ENCODE measurements around the gene PEAR1.

PEAR1 gene

GRCh38 chr1:156908955-156909354, 15.4 kb downstream of the PEAR1 start:
- no peak overlapping the region for H2BK12ac ChIP-seq (ENCODE audit: low read length in 2 of 2)
- peaks cover 34% of the 10 kb centered on the region for H3K79me1 ChIP-seq (replicated peaks; ENCODE audit: low read length, poor library complexity, severe bottlenecking)
- no peak overlapping the region for H2AK5ac ChIP-seq (ENCODE audit: low read length, severe bottlenecking)
- no peaks in the 10 kb centered on the region for H3K9me3 ChIP-seq (ENCODE audit: control insufficient read depth, low read length)
- no peak overlapping the region for H2BK5ac ChIP-seq (ENCODE audit: low read depth, low read length, poor library complexity, severe bottlenecking)
- H3K27ac ChIP-seq (ENCODE audit: low read length, poor library complexity, severe bottlenecking): no peak overlapping the region
- peaks cover 34% of the 10 kb centered on the region for H3K4me1 ChIP-seq (ENCODE audit: control insufficient read depth, insufficient read depth, low read depth, low read length)
- H3K36me3 ChIP-seq (ENCODE audit: control insufficient read depth in 1 of 2, insufficient read depth in 2 of 2, low read depth in 1 of 2, low read length in 2 of 2): peaks cover 0 to 79% of the 10 kb centered on the region in 2 experiments
- no peak overlapping the region for H2BK120ac ChIP-seq (ENCODE audit: low read depth, low read length)
- no peak overlapping the region for H3K18ac ChIP-seq (ENCODE audit: low read depth in 1 of 2, low read length in 2 of 2)
- 94% methylated on average over 9 of the region's 10 CpGs for WGBS
- no peak overlapping the region for H4K8ac ChIP-seq (ENCODE audit: low read length)
- no peak for DNase-seq
- H2BK15ac ChIP-seq (ENCODE audit: low read depth, poor library complexity, severe bottlenecking): no peak overlapping the region
- peak overlapping the region; percentile 58 for H4K91ac ChIP-seq (ENCODE audit: low read length)
- no peak overlapping the region for H3K4me3 ChIP-seq (ENCODE audit: insufficient read depth in 1 of 2, low read depth in 1 of 2, low read length in 2 of 2)
- no peaks in the 10 kb centered on the region for H3K27me3 ChIP-seq (ENCODE audit: control insufficient read depth in 1 of 2, insufficient read depth in 1 of 2, low read length in 2 of 2)
- no peak overlapping the region for H3K23ac ChIP-seq (ENCODE audit: low read length in 2 of 2)
- H3K9ac ChIP-seq (ENCODE audit: low read length): no peak overlapping the region
- H3K4ac ChIP-seq (ENCODE audit: low read depth in 1 of 2, low read length in 2 of 2): no peak overlapping the region
- no peak overlapping the region for H2AFZ ChIP-seq (ENCODE audit: low read depth, low read length)
- H3K4me2 ChIP-seq (ENCODE audit: low read length, poor library complexity, severe bottlenecking): no peak overlapping the region
- H3K14ac ChIP-seq (ENCODE audit: low read length in 2 of 2): no peak overlapping the region

GRCh38 chr1:156909671-156910070, 16.2 kb downstream of the PEAR1 start:
- Histone ChIP-seq H2AK5ac (ENCODE audit: low read length, severe bottlenecking) (no peak overlapping the region), H4K8ac (ENCODE audit: low read length) (no peak overlapping the region), H4K91ac (ENCODE audit: low read length) (peak overlapping the region; percentile 14), H3K9me3 (ENCODE audit: control insufficient read depth, low read length) (no peaks in the 10 kb centered on the region), H3K23ac (ENCODE audit: low read length in 2 of 2) (no peak overlapping the region), H2BK120ac (ENCODE audit: low read depth, low read length) (no peak overlapping the region), H2BK5ac (ENCODE audit: low read depth, low read length, poor library complexity, severe bottlenecking) (no peak overlapping the region), H3K27me3 (ENCODE audit: control insufficient read depth in 1 of 2, insufficient read depth in 1 of 2, low read length in 2 of 2) (no peaks in the 10 kb centered on the region), H3K9ac (ENCODE audit: low read length) (no peak overlapping the region), H3K4ac (ENCODE audit: low read depth in 1 of 2, low read length in 2 of 2) (no peak overlapping the region), H2BK12ac (ENCODE audit: low read length in 2 of 2) (peak overlapping the region in 1 of 2 experiments; percentile 5), H3K4me3 (ENCODE audit: insufficient read depth in 1 of 2, low read depth in 1 of 2, low read length in 2 of 2) (no peak overlapping the region), H3K4me2 (ENCODE audit: low read length, poor library complexity, severe bottlenecking) (no peak overlapping the region), H2BK15ac (ENCODE audit: low read depth, poor library complexity, severe bottlenecking) (no peak overlapping the region), H3K27ac (ENCODE audit: low read length, poor library complexity, severe bottlenecking) (no peak overlapping the region), H3K79me1 (replicated peaks; ENCODE audit: low read length, poor library complexity, severe bottlenecking) (peaks cover 30% of the 10 kb centered on the region), H3K36me3 (ENCODE audit: control insufficient read depth in 1 of 2, insufficient read depth in 2 of 2, low read depth in 1 of 2, low read length in 2 of 2) (peaks cover 0 to 82% of the 10 kb centered on the region in 2 experiments), H2AFZ (ENCODE audit: low read depth, low read length) (no peak overlapping the region), H3K14ac (ENCODE audit: low read length in 2 of 2) (no peak overlapping the region), H3K18ac (ENCODE audit: low read depth in 1 of 2, low read length in 2 of 2) (peak overlapping the region in 1 of 2 experiments; percentile 55), H3K4me1 (ENCODE audit: control insufficient read depth, insufficient read depth, low read depth, low read length) (peaks cover 41% of the 10 kb centered on the region)
- DNase-seq: no peak
- WGBS: 100% methylated on average over 5 of the region's 5 CpGs

GRCh38 chr1:156910309-156910782, 16.8 kb downstream of the PEAR1 start:
- H2BK15ac ChIP-seq (ENCODE audit: low read depth, poor library complexity, severe bottlenecking): peak overlapping the region; percentile 78
- no peak overlapping the region for H2BK5ac ChIP-seq (ENCODE audit: low read depth, low read length, poor library complexity, severe bottlenecking)
- H4K8ac ChIP-seq (ENCODE audit: low read length): no peak overlapping the region
- H3K4me2 ChIP-seq (ENCODE audit: low read length, poor library complexity, severe bottlenecking): no peak overlapping the region
- H3K4ac ChIP-seq (ENCODE audit: low read depth in 1 of 2, low read length in 2 of 2): no peak overlapping the region
- H3K27ac ChIP-seq (ENCODE audit: low read length, poor library complexity, severe bottlenecking): no peak overlapping the region
- no peak for DNase-seq
- H2AK5ac ChIP-seq (ENCODE audit: low read length, severe bottlenecking): no peak overlapping the region
- H3K9me3 ChIP-seq (ENCODE audit: control insufficient read depth, low read length): no peaks in the 10 kb centered on the region
- 58% methylated on average over 8 of the region's 18 CpGs for WGBS
- no peak overlapping the region for H2AFZ ChIP-seq (ENCODE audit: low read depth, low read length)
- no peak overlapping the region for H3K23ac ChIP-seq (ENCODE audit: low read length in 2 of 2)
- H3K14ac ChIP-seq (ENCODE audit: low read length in 2 of 2): no peak overlapping the region
- H2BK12ac ChIP-seq (ENCODE audit: low read length in 2 of 2): peak overlapping the region in 1 of 2 experiments; percentile 7
- H4K91ac ChIP-seq (ENCODE audit: low read length): peak overlapping the region; percentile 52
- H3K4me3 ChIP-seq (ENCODE audit: insufficient read depth in 1 of 2, low read depth in 1 of 2, low read length in 2 of 2): no peak overlapping the region
- peaks cover 0 to 82% of the 10 kb centered on the region in 2 experiments for H3K36me3 ChIP-seq (ENCODE audit: control insufficient read depth in 1 of 2, insufficient read depth in 2 of 2, low read depth in 1 of 2, low read length in 2 of 2)
- H2BK120ac ChIP-seq (ENCODE audit: low read depth, low read length): no peak overlapping the region
- H3K79me1 ChIP-seq (replicated peaks; ENCODE audit: low read length, poor library complexity, severe bottlenecking): peaks cover 28% of the 10 kb centered on the region
- no peak overlapping the region for H3K9ac ChIP-seq (ENCODE audit: low read length)
- peaks cover 41% of the 10 kb centered on the region for H3K4me1 ChIP-seq (ENCODE audit: control insufficient read depth, insufficient read depth, low read depth, low read length)
- peak overlapping the region in 1 of 2 experiments; percentile 24 for H3K18ac ChIP-seq (ENCODE audit: low read depth in 1 of 2, low read length in 2 of 2)
- no peaks in the 10 kb centered on the region for H3K27me3 ChIP-seq (ENCODE audit: control insufficient read depth in 1 of 2, insufficient read depth in 1 of 2, low read length in 2 of 2)

GRCh38 chr1:156911577-156912298, 18.2 kb downstream of the PEAR1 start:
- H3K23ac ChIP-seq (ENCODE audit: low read length in 2 of 2): no peak overlapping the region
- H3K18ac ChIP-seq (ENCODE audit: low read depth in 1 of 2, low read length in 2 of 2): no peak overlapping the region
- no peak overlapping the region for H2AFZ ChIP-seq (ENCODE audit: low read depth, low read length)
- WGBS: 64% methylated on average over 3 of the region's 6 CpGs
- no peak overlapping the region for H2BK5ac ChIP-seq (ENCODE audit: low read depth, low read length, poor library complexity, severe bottlenecking)
- no peak overlapping the region for H3K14ac ChIP-seq (ENCODE audit: low read length in 2 of 2)
- no peak overlapping the region for H2BK12ac ChIP-seq (ENCODE audit: low read length in 2 of 2)
- no peaks in the 10 kb centered on the region for H3K27me3 ChIP-seq (ENCODE audit: control insufficient read depth in 1 of 2, insufficient read depth in 1 of 2, low read length in 2 of 2)
- peak overlapping the region; percentile 36 for H4K91ac ChIP-seq (ENCODE audit: low read length)
- H3K36me3 ChIP-seq (ENCODE audit: control insufficient read depth in 1 of 2, insufficient read depth in 2 of 2, low read depth in 1 of 2, low read length in 2 of 2): peaks cover 0 to 73% of the 10 kb centered on the region in 2 experiments
- peaks cover 15% of the 10 kb centered on the region for H3K79me1 ChIP-seq (replicated peaks; ENCODE audit: low read length, poor library complexity, severe bottlenecking)
- no peak overlapping the region for H3K4me3 ChIP-seq (ENCODE audit: insufficient read depth in 1 of 2, low read depth in 1 of 2, low read length in 2 of 2)
- peak overlapping the region; percentile 63 for H4K8ac ChIP-seq (ENCODE audit: low read length)
- H3K27ac ChIP-seq (ENCODE audit: low read length, poor library complexity, severe bottlenecking): no peak overlapping the region
- H3K9me3 ChIP-seq (ENCODE audit: control insufficient read depth, low read length): no peaks in the 10 kb centered on the region
- DNase-seq: no peak
- H2AK5ac ChIP-seq (ENCODE audit: low read length, severe bottlenecking): no peak overlapping the region
- H3K4me1 ChIP-seq (ENCODE audit: control insufficient read depth, insufficient read depth, low read depth, low read length): peaks cover 34% of the 10 kb centered on the region
- H3K4me2 ChIP-seq (ENCODE audit: low read length, poor library complexity, severe bottlenecking): no peak overlapping the region
- H2BK120ac ChIP-seq (ENCODE audit: low read depth, low read length): no peak overlapping the region
- peak overlapping the region in 1 of 2 experiments; percentile 54 for H3K4ac ChIP-seq (ENCODE audit: low read depth in 1 of 2, low read length in 2 of 2)
- H2BK15ac ChIP-seq (ENCODE audit: low read depth, poor library complexity, severe bottlenecking): no peak overlapping the region
- no peak overlapping the region for H3K9ac ChIP-seq (ENCODE audit: low read length)

Measured in mesenchymal stem cell (in vitro differentiated cells and primary cell).